AG04449 (cell line): ENCODE measurements around the gene ZNF236.

Experiments used
- CTCF ChIA-PET: fragments of 350-600 bp; formaldehyde crosslinking; extraction: SDS; loops from one replicate; lab custom pipeline; 2021; ENCODE audit warnings: antibody characterized with exemption; lab: Yijun Ruan, JAX
- POLR2A ChIA-PET: fragments of 400-600, 350-600 bp; formaldehyde crosslinking; extraction: SDS; loops from one replicate; lab custom pipeline; 2020; ENCODE audit warnings: antibody characterized with exemption, inconsistent platforms; lab: Yijun Ruan, JAX
- DNase-seq: peaks from one replicate; pipeline ENCODE4 v3.0.0-alpha.2; 2010; ENCODE audit warnings: low read depth, low spot score
- H3K4me3 ChIP-seq: 2 replicates; pipeline ENCODE4 v1.5.1; 2011; ENCODE audit warnings: low read depth, mild to moderate bottlenecking, control low read depth, low read length
- TF ChIP-seq, protein P1 (sequence below): IDR thresholded peaks from one replicate; pipeline ENCODE4 v1.5.1; 2011; ENCODE audit warnings: mild to moderate bottlenecking, moderate library complexity, low read length, control low read depth, inconsistent platforms; ENCODE audit not compliant: insufficient read depth; ENCODE audit errors: missing control alignments

Gene ZNF236

GRCh38 chr18:76956648-76957047, 134.3 kb downstream of the ZNF236 start:
- no peak overlapping the region for H3K4me3 ChIP-seq
- CTCF ChIA-PET = no interaction called here
- no peak for DNase-seq
- TF ChIP-seq, protein P1, sequence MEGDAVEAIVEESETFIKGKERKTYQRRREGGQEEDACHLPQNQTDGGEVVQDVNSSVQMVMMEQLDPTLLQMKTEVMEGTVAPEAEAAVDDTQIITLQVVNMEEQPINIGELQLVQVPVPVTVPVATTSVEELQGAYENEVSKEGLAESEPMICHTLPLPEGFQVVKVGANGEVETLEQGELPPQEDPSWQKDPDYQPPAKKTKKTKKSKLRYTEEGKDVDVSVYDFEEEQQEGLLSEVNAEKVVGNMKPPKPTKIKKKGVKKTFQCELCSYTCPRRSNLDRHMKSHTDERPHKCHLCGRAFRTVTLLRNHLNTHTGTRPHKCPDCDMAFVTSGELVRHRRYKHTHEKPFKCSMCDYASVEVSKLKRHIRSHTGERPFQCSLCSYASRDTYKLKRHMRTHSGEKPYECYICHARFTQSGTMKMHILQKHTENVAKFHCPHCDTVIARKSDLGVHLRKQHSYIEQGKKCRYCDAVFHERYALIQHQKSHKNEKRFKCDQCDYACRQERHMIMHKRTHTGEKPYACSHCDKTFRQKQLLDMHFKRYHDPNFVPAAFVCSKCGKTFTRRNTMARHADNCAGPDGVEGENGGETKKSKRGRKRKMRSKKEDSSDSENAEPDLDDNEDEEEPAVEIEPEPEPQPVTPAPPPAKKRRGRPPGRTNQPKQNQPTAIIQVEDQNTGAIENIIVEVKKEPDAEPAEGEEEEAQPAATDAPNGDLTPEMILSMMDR = no peak
- POLR2A ChIA-PET = no interaction called here

DNA sequence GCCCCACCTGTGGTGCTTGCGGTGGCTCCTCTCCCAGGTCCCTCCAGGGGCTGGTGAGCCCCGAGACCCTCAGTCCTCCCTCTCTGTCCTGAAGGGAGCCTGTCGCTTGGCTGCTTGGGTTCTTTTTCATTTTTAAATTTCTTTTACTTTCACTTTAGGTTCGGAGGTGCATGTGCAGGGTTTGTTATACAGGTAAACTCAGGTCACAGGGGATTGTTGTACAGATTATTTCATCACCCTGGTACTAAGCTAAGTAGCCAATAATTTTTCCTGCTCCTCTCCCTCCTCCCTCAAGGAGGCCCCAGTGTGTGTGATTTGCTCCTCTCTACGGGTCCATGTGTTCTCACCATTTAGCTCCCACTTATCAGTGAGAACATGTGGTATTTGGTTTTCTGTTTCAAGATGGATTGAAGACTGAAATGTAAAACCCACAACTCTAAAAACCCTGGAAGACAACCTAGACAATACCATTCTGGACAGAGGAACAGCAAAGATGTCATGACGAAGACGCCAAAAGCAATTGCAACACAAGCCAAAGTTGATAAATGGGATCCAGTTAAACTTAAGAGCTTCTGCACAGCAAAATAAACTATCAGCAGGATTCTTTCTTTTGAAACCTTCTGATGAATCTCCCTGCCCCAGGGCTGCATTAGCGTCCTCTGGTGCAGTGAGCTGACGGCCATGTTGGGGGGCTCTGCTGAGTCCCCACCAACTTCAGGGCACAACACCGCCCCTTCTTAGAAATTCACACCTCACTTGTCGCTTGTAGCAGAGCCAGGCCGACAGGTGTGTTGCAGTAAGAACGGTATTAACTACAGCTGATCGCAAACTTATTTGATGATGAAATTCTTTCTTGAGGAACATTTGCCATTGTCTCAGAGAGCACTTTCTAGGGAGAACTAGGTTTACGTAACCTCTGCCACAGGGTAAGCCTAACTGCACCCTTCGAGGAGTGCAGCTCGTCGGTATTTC, 135.3 kb downstream of the ZNF236 start:
- no peak overlapping the region for H3K4me3 ChIP-seq
- ChIA-PET CTCF (interaction anchor here (1.6 to 2.9 kb wide), 2 partner anchors 26 to 156 kb away, joined by 4 to 19 read pairs; no protein-coding TSS in a partner anchor), POLR2A (interaction anchor here (0.6 kb wide), 1 partner anchor 14 kb away, joined by 3 read pairs; no protein-coding TSS in a partner anchor)
- no peak for DNase-seq
- TF ChIP-seq, protein P1 = no peak

DNA sequence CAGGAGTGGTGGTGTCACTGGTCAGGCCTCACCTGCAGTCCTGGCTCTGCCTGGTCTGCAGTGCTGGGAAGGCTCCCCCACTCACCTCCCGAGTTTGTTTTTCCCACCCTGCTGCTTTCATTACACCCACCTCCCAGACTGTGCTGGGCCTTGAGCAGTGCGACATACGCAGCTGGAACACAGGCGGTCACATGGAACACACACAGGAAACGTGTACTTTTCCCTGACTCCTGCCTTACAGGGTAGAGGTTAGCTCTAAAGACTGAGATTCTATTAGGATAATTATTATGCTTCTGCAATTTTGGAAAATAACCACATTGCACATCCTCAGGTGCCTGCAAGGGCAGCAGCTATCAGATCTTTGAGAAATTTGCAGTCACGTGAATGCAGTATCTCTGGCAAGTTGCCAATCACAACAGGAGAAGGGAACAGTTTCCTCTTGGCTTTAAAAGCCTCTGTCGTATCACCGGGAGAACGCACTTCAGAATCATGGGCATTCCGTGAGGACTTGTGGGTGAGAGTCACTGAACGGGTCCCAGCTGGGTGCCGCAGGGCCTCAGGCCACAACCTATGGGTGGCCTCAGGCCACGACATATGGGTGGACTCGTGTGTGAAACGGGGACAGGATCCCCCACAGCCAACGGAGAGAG, 136.5 kb downstream of the ZNF236 start:
- ChIA-PET CTCF (interaction anchor here (0.6 to 2.9 kb wide), 4 partner anchors 21 to 157 kb away, joined by 3 to 19 read pairs (median 5); no protein-coding TSS in a partner anchor), POLR2A (no interaction called here)
- no peak for DNase-seq
- TF ChIP-seq, protein P1 = no peak
- H3K4me3 ChIP-seq = no peak overlapping the region

DNA sequence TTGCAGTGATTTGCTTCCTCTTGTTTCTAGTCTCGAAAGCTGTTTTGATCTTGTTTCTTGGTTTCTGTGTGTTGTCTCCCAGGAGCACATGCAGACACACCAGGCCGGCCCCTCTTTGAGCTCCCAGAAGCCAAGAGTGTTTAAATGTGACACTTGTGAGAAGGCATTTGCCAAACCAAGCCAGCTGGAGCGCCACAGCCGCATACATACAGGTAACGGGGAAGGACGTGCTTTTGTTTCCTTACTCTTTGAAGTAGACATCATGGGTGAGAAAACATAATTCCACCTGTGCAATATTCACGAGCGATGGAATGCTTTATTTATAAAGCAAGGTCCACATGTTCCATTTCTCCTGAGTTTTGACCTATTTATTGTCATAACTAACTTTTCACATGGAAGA, 137.2 kb downstream of the ZNF236 start:
- no peak overlapping the region for H3K4me3 ChIP-seq
- no peak for DNase-seq
- POLR2A ChIA-PET = no interaction called here
- TF ChIP-seq, protein P1 = no peak
- CTCF ChIA-PET = interaction anchor here (1.7 to 2.9 kb wide), 2 partner anchors 24 to 40 kb away, joined by 6 to 19 read pairs; no protein-coding TSS in a partner anchor

DNA sequence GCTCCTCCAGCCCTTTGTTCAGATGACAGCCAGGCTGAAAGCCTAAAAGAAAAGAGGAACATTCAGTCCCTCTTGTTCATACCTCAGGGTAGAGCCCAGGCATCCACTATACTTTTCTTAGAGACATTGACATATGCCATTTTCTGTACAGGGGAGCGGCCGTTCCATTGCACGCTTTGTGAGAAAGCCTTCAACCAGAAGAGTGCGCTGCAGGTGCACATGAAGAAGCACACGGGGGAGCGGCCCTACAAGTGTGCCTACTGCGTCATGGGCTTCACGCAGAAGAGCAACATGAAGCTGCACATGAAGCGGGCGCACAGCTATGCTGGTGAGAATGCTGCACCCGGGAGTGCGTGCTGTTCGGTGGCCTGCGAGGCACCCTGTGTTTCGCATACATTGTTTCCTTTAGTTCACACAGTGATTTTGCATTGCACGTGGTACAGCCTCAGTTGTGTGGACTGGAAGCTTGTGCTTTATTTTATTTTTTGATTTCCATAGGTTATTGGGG, 138.2 kb downstream of the ZNF236 start:
- ChIA-PET CTCF (interaction anchor here (1.2 kb wide), 1 partner anchor 15 kb away, joined by 4 read pairs; no protein-coding TSS in a partner anchor), POLR2A (no interaction called here)
- no peak for DNase-seq
- TF ChIP-seq, protein P1 = no peak
- H3K4me3 ChIP-seq = no peak overlapping the region
